Measurements from ENCODE around the gene ZNF253. TPM values are rescaled to one million over a fixed set of nuclear protein-coding genes. Genes with fewer than 3 reads are reported as not detected.
"Not testable (repeated sequence)": the region's sequence is repeated elsewhere in the genome, so short reads cannot be mapped to it uniquely, and the experiment has no call there.

The ZNF253 gene
- 27.5 TPM for total RNA-seq

GRCh38 chr19:19865750-19866610 is at the start of gene ZNF253:
Gene ZNF253, plus strand, starts transcription at chr19:19865882. Its CDS starts 115 bp downstream, at chr19:19865997.
- peak; percentile 98 for DNase-seq (ENCODE audit: low spot score)

- no peak for DNase-seq (ENCODE audit: low spot score)
Observed at GRCh38 chr19:19816679-19817078, 49.0 kb upstream of the ZNF253 start.

GRCh38 chr19:19817357-19817756 is 48.3 kb upstream of the ZNF253 start:
- no peak for DNase-seq (ENCODE audit: low spot score)

- no peak for DNase-seq (ENCODE audit: low spot score)
Observed at GRCh38 chr19:19820774-19821320, 44.8 kb upstream of the ZNF253 start.

- peak; percentile 100 for DNase-seq (ENCODE audit: low spot score)
Observed at GRCh38 chr19:19821366-19821951, 44.2 kb upstream of the ZNF253 start, which contains the start of gene ZNF506. Gene ZNF506, minus strand, starts transcription at chr19:19821750. Its CDS starts 147 bp downstream, at chr19:19821603.

GRCh38 chr19:19821976-19822375 is 43.7 kb upstream of the ZNF253 start:
- DNase-seq (ENCODE audit: low spot score): not testable (repeated sequence)

- no peak for DNase-seq (ENCODE audit: low spot score)
Observed at GRCh38 chr19:19823916-19824315, 41.8 kb upstream of the ZNF253 start.

GRCh38 chr19:19826875-19827274 is 38.8 kb upstream of the ZNF253 start:
- DNase-seq (ENCODE audit: low spot score): no peak

GRCh38 chr19:19835560-19836038 is 30.1 kb upstream of the ZNF253 start:
- no peak for DNase-seq (ENCODE audit: low spot score)

GRCh38 chr19:19847781-19848180 is 17.9 kb upstream of the ZNF253 start:
- DNase-seq (ENCODE audit: low spot score): no peak

- DNase-seq (ENCODE audit: low spot score): no peak
Observed at GRCh38 chr19:19849056-19849455, 16.6 kb upstream of the ZNF253 start.

GRCh38 chr19:19851740-19852139 is 13.9 kb upstream of the ZNF253 start:
- not testable (repeated sequence) for DNase-seq (ENCODE audit: low spot score)

- DNase-seq (ENCODE audit: low spot score): no peak
Observed at GRCh38 chr19:19858751-19859150, 6.9 kb upstream of the ZNF253 start.

GRCh38 chr19:19860756-19861390 is 4.8 kb upstream of the ZNF253 start:
- peak; percentile 70 for DNase-seq (ENCODE audit: low spot score)

- DNase-seq (ENCODE audit: low spot score): peak; percentile 45
Observed at GRCh38 chr19:19866611-19867248, 1.0 kb downstream of the ZNF253 start.

- DNase-seq (ENCODE audit: low spot score): not testable (repeated sequence)
Observed at GRCh38 chr19:19870086-19870485, 4.4 kb downstream of the ZNF253 start.

GRCh38 chr19:19871932-19872331 is 6.2 kb downstream of the ZNF253 start:
- DNase-seq (ENCODE audit: low spot score): no peak

GRCh38 chr19:19873381-19873780 is 7.7 kb downstream of the ZNF253 start:
- DNase-seq (ENCODE audit: low spot score): no peak

GRCh38 chr19:19877724-19878123 is 12.0 kb downstream of the ZNF253 start:
- DNase-seq (ENCODE audit: low spot score): no peak

GRCh38 chr19:19884583-19884982 is 18.9 kb downstream of the ZNF253 start:
- DNase-seq (ENCODE audit: low spot score): no peak
